Fibroblast of the conjunctiva (primary cell): Measurements from ENCODE around the gene CFAP157.

ENCODE experiments used
- DNase-seq: peaks from one replicate; pipeline ENCODE4 v3.0.0-alpha.2; 2010; ENCODE audit warnings: low read depth

Gene CFAP157

GRCh38 chr9:127762111-127762676 lies 55.4 kb downstream of the CFAP157 start:
- no peak for DNase-seq

- no peak for DNase-seq
Observed at GRCh38 chr9:127763918-127764384, 57.2 kb downstream of the CFAP157 start.

- no peak for DNase-seq
Observed at GRCh38 chr9:127765418-127765817, 58.6 kb downstream of the CFAP157 start.
